Keratinocyte (primary cell): ENCODE measurements around the gene FMNL3.
"Not testable (repeated sequence)": the region's sequence is repeated elsewhere in the genome, so short reads cannot be mapped to it uniquely, and the experiment has no call there.

Experiments used
- CTCF ChIP-seq, 3 experiments: IDR thresholded peaks in 1 of 3; conservative IDR thresholded peaks in 1 of 3; optimal IDR thresholded peaks in 1 of 3; 2 replicates in 2 of 3; 3 replicates in 1 of 3; pipeline versions ENCODE3 to v1.5.1; 2011; ENCODE audit warnings: low read length in 3 of 3, mild to moderate bottlenecking in 3 of 3, moderate library complexity in 2 of 3, control low read depth in 1 of 3, inconsistent platforms in 1 of 3; ENCODE audit not compliant: insufficient read depth in 2 of 3; ENCODE audit errors: extremely low read depth in 1 of 3
- EZH2 ChIP-seq: IDR thresholded peaks from one replicate; pipeline ENCODE4 v1.6.1; 2012; ENCODE audit warnings: inconsistent platforms, mild to moderate bottlenecking, low read length, moderate library complexity

GRCh38 chr12:49717800-49718199 is 10.6 kb upstream of the FMNL3 start:
- not testable (repeated sequence) for TF ChIP-seq CTCF (optimal IDR thresholded peaks at IDR 0.05 in 1 of 3, IDR thresholded peaks at IDR 0.05 in 1 of 3, conservative IDR thresholded peaks at IDR 0.05 in 1 of 3; ENCODE audit: extremely low read depth in 1 of 3, insufficient read depth in 2 of 3, low read length in 3 of 3); EZH2
